ENCODE results near the gene PIRT.
A peak's percentile ranks its signal among the peaks of the same experiment; 100 is the strongest.

- TF ChIP-seq CTCF (optimal IDR thresholded peaks at IDR 0.05 in 1 of 3, IDR thresholded peaks at IDR 0.05 in 1 of 3, conservative IDR thresholded peaks at IDR 0.05 in 1 of 3; ENCODE audit: extremely low read depth in 1 of 3, insufficient read depth in 2 of 3, low read length in 3 of 3) (peak; percentile 67 to 89 (median 78)), EZH2 (IDR thresholded peaks at IDR 0.05; ENCODE audit: low read length) (no peak)
These were observed 38.2 kb upstream of the PIRT start for GRCh38 chr17:10875984-10876555.

All from keratinocyte (primary cell).